Body of pancreas (tissue), 4 donors: ENCODE data around the gene HOXD8. TPM values are rescaled to one million over a fixed set of nuclear protein-coding genes. Genes with fewer than 3 reads are reported as not detected.

Experiments used
- ATAC-seq: fragments of 150-250 bp; one replicate; pipeline ENCODE4 v1.9.1; 2016
- DNase-seq, 4 donors: peaks; one replicate each; pipeline ENCODE4 v3.0.0-alpha.2; 2019
- H3K27ac ChIP-seq, 4 donors: fragments of 200-600 bp; sonication (generic); 1 replicate in 3 of 4; 2 replicates in 1 of 4; pipeline versions ENCODE4 v1.5.1 to v1.6.1; 2016 to 2019; ENCODE audit warnings: mild to moderate bottlenecking in 1 of 4, mixed read lengths in 1 of 4, moderate library complexity in 1 of 4
- H3K27me3 ChIP-seq, 2 donors: fragments of 200-600 bp; sonication (generic); one replicate each; pipeline ENCODE4 v1.6.0; 2016; ENCODE audit warnings: mild to moderate bottlenecking in 1 of 2
- H3K36me3 ChIP-seq, 2 donors: fragments of 200-600 bp; sonication (generic); replicated peaks in 1 of 2; 2 replicates each; pipeline ENCODE4 v1.5.1; 2016; ENCODE audit warnings: low read depth in 2 of 2; ENCODE audit not compliant: insufficient read depth in 1 of 2
- H3K4me1 ChIP-seq: fragments of 200-600 bp; sonication (generic); one replicate; pipeline ENCODE4 v1.6.0; 2016
- H3K4me3 ChIP-seq, 2 donors: fragments of 200-600 bp; sonication (generic); 1 replicate in 1 of 2; 2 replicates in 1 of 2; pipeline ENCODE4 v1.5.1; 2016 to 2019
- H3K9me3 ChIP-seq, 3 donors: fragments of 200-600 bp; sonication (generic); 1 replicate in 2 of 3; 2 replicates in 1 of 3; pipeline ENCODE4 v1.5.1; 2016
- CTCF ChIP-seq, 7 experiments: fragments of 450-650 bp in 4 of 7; fragments of 200-600 bp in 3 of 7; sonication (generic) in 3 of 7; IDR thresholded peaks; one replicate each; pipeline ENCODE4 v1.5.1; 2016 to 2019; ENCODE audit warnings: antibody characterized with exemption in 7 of 7
- POLR2A ChIP-seq, 3 donors: fragments of 450-650 bp; IDR thresholded peaks; one replicate each; pipeline ENCODE4 v1.6.1; 2016; ENCODE audit warnings: antibody characterized with exemption in 3 of 3, mild to moderate bottlenecking in 2 of 3
- WGBS, 2 donors: methylation state at CpG; one replicate each; pipeline ENCODE4 v1.1.5; 2017; 5-methylcytosine and 5-hydroxymethylcytosine counted together
- intact Hi-C: fragments of 100-400 bp; cut with DNase I; formaldehyde crosslinking; loops from one replicate; pipeline ENCODE4 v1.15.1; 2023
- total RNA-seq, 2 donors: library from RNA; depleted of rRNA; stranded (reverse); fragments of >200 nt; gene quantifications; one replicate each; pipeline ENCODE4 v1.1.0, GENCODE V29; 2016

Gene HOXD8
- total RNA-seq, 2 donors from 2014 or later: 2.6 to 3.1 TPM

- Histone ChIP-seq H3K27me3 (peaks cover 0 to 76% of the 10 kb centered on the region in 2 donors), H3K36me3 (no peaks in the 10 kb centered on the region), H3K4me1 (peaks cover 30% of the 10 kb centered on the region), H3K9me3 (no peaks in the 10 kb centered on the region), H3K4me3 (no peak overlapping the region), H3K27ac (no peak overlapping the region)
- 38 to 45% methylated on average over 7 of the region's 7 CpGs for WGBS, 2 donors
- ATAC-seq (no peak), DNase-seq (no peak)
- intact Hi-C loops: no loop called here
- no peak for TF ChIP-seq POLR2A (IDR thresholded peaks at IDR 0.05)
- no peak for TF ChIP-seq CTCF (IDR thresholded peaks at IDR 0.05)
Observed at GRCh38 chr2:176103194-176103593, 26.3 kb upstream of the HOXD8 start.

- no peak overlapping the region for H3K27ac ChIP-seq
- H3K36me3 ChIP-seq: no peaks in the 10 kb centered on the region
- H3K4me1 ChIP-seq: peaks cover 30% of the 10 kb centered on the region
- H3K27me3 ChIP-seq: peaks cover 0 to 71% of the 10 kb centered on the region in 2 donors
- intact Hi-C loops: no loop called here
- H3K4me3 ChIP-seq: no peak overlapping the region
- no peak for TF ChIP-seq POLR2A (IDR thresholded peaks at IDR 0.05)
- no peak for TF ChIP-seq CTCF (IDR thresholded peaks at IDR 0.05)
- no peaks in the 10 kb centered on the region for H3K9me3 ChIP-seq
- WGBS, 2 donors: 4 to 5% methylated on average over 17 of the region's 17 CpGs
- ATAC-seq (no peak), DNase-seq (no peak)
Observed at GRCh38 chr2:176103742-176104315, 25.7 kb upstream of the HOXD8 start.

GRCh38 chr2:176104316-176105077 is 25.0 kb upstream of the HOXD8 start:
- Histone ChIP-seq H3K36me3 (no peaks in the 10 kb centered on the region), H3K9me3 (no peaks in the 10 kb centered on the region), H3K27ac (no peak overlapping the region), H3K4me3 (no peak overlapping the region), H3K27me3 (peaks cover 0 to 71% of the 10 kb centered on the region in 2 donors), H3K4me1 (peaks cover 28% of the 10 kb centered on the region)
- ATAC-seq (no peak), DNase-seq (no peak)
- 2 to 4% methylated on average over 54 to 55 of the region's 56 CpGs for WGBS, 2 donors
- intact Hi-C loops: no loop called here
- TF ChIP-seq POLR2A (IDR thresholded peaks at IDR 0.05): no peak
- no peak for TF ChIP-seq CTCF (IDR thresholded peaks at IDR 0.05)

- DNase-seq: no peak
- H3K9me3 ChIP-seq: no peaks in the 10 kb centered on the region
- no peak overlapping the region for H3K27ac ChIP-seq
- 2 to 7% methylated on average over 23 to 25 of the region's 25 CpGs for WGBS, 2 donors
- no peak overlapping the region for H3K4me3 ChIP-seq
- H3K4me1 ChIP-seq: peaks cover 22% of the 10 kb centered on the region
- no peaks in the 10 kb centered on the region for H3K36me3 ChIP-seq
- intact Hi-C loops: no loop called here
- TF ChIP-seq POLR2A (IDR thresholded peaks at IDR 0.05): no peak
- no peak for TF ChIP-seq CTCF (IDR thresholded peaks at IDR 0.05)
- no peak for ATAC-seq
- peaks cover 0 to 63% of the 10 kb centered on the region in 2 donors for H3K27me3 ChIP-seq
Observed at GRCh38 chr2:176105078-176105729, 24.3 kb upstream of the HOXD8 start.
